Panc1 (cell line): ENCODE results near the gene SUPT5H.

Experiments
- CTCF ChIP-seq: fragments of 450-650 bp; IDR thresholded peaks from 2 replicates; pipeline ENCODE4 v1.5.1; 2017; ENCODE audit warnings: mild to moderate bottlenecking
- POLR2AphosphoS5 ChIP-seq: IDR thresholded peaks from 2 replicates; pipeline ENCODE4 v1.6.1; 2012; ENCODE audit warnings: mild to moderate bottlenecking, low read depth, low read length, moderate library complexity
- SIN3A ChIP-seq: IDR thresholded peaks from 2 replicates; pipeline ENCODE4 v1.6.1; 2012; ENCODE audit warnings: low read depth, mild to moderate bottlenecking, low read length, moderate library complexity, borderline replicate concordance; ENCODE audit not compliant: insufficient read depth

- no peak for TF ChIP-seq CTCF
- TF ChIP-seq POLR2AphosphoS5 = no peak
- no peak for TF ChIP-seq SIN3A
These were observed 61.2 kb downstream of the SUPT5H start for GRCh38 chr19:39506598-39506943.
